B cell (primary cell): ENCODE data around the gene LRTM2. TPM values are rescaled to one million over a fixed set of nuclear protein-coding genes. Genes with fewer than 3 reads are reported as not detected.

ENCODE experiments used
- ATAC-seq: fragments of 200-7000 bp; cut with Tn5 transposase; one replicate; pipeline ENCODE4 v1.10.0; 2021; ENCODE audit warnings: low read depth, mild to moderate bottlenecking, moderate number of reproducible peaks, moderate library complexity
- CTCF ChIA-PET: fragments of 350-600 bp; sonication (Branson Sonifier 250); formaldehyde crosslinking; loops from one replicate; lab custom pipeline; 2021; ENCODE audit warnings: antibody characterized with exemption, inconsistent platforms; lab: Charles Lee
- POLR2A ChIA-PET: fragments of 350-600 bp; sonication (Branson Sonifier 250); formaldehyde crosslinking; loops from one replicate; lab custom pipeline; 2021; ENCODE audit warnings: antibody characterized with exemption; lab: Charles Lee
- DNase-seq: peaks from one replicate; pipeline ENCODE4 v3.0.0; 2013
- H2AFZ ChIP-seq: 2 replicates; pipeline ENCODE4 v1.6.1; 2012; ENCODE audit warnings: mild to moderate bottlenecking, low read depth, low read length; ENCODE audit not compliant: insufficient read depth, poor library complexity, severe bottlenecking
- H3K27ac ChIP-seq, 2 donors: 1 replicate in 1 of 2; 2 replicates in 1 of 2; pipeline ENCODE4 v1.5.1; 2012 to 2013; ENCODE audit warnings: low read length in 2 of 2, mild to moderate bottlenecking in 2 of 2, moderate library complexity in 1 of 2
- H3K27me3 ChIP-seq, 4 experiments: fragments of 200-600 bp in 1 of 4; sonication (generic) in 1 of 4; replicated peaks in 1 of 4; 1 replicate in 2 of 4; 2 replicates in 2 of 4; pipeline versions ENCODE4 v1.6.1 to v1.7.0; 2013 to 2016; ENCODE audit warnings: low read length in 3 of 4, mild to moderate bottlenecking in 2 of 4, mixed read lengths in 1 of 4, moderate library complexity in 1 of 4; ENCODE audit not compliant: insufficient read depth in 4 of 4, control insufficient read depth in 3 of 4; ENCODE audit errors: control extremely low read depth in 1 of 4
- H3K36me3 ChIP-seq, 2 experiments: replicated peaks in 1 of 2; 1 replicate in 1 of 2; 2 replicates in 1 of 2; pipeline versions ENCODE4 v1.6.1 to v1.7.1; 2013; ENCODE audit warnings: low read length in 1 of 2; ENCODE audit not compliant: insufficient read depth in 2 of 2, control insufficient read depth in 1 of 2; ENCODE audit errors: control extremely low read depth in 1 of 2, extremely low read depth in 1 of 2
- H3K4me1 ChIP-seq, 2 donors: fragments of 200-600 bp in 1 of 2; sonication (generic) in 1 of 2; 1 replicate in 1 of 2; 2 replicates in 1 of 2; pipeline versions ENCODE4 v1.5.1 to v1.6.1; 2013 to 2017; ENCODE audit warnings: low read length in 2 of 2; ENCODE audit not compliant: control insufficient read depth in 2 of 2, insufficient read depth in 2 of 2
- H3K4me2 ChIP-seq: replicated peaks from 2 replicates; pipeline ENCODE3; 2012; ENCODE audit warnings: mild to moderate bottlenecking, low read depth, low read length; ENCODE audit not compliant: poor library complexity, severe bottlenecking
- H3K4me3 ChIP-seq, 5 experiments: fragments of 200-600 bp in 1 of 5; sonication (generic) in 1 of 5; 1 replicate in 3 of 5; 2 replicates in 2 of 5; pipeline versions ENCODE4 v1.5.1 to v1.7.0; 2011 to 2016; ENCODE audit warnings: low read length in 4 of 5, mild to moderate bottlenecking in 4 of 5, low read depth in 2 of 5, control low read depth in 1 of 5, moderate library complexity in 1 of 5; ENCODE audit not compliant: insufficient read depth in 1 of 5; ENCODE audit errors: control extremely low read depth in 1 of 5, extremely low read depth in 1 of 5
- H3K79me2 ChIP-seq: fragments of 200-600 bp; sonication (generic); one replicate; pipeline ENCODE4 v1.6.0; 2016; ENCODE audit warnings: low read length; ENCODE audit not compliant: control insufficient read depth, insufficient read depth
- H3K9ac ChIP-seq: fragments of 200-600 bp; sonication (generic); 2 replicates; pipeline ENCODE4 v1.6.1; 2017; ENCODE audit warnings: mild to moderate bottlenecking, low read length, moderate library complexity
- H3K9me3 ChIP-seq, 3 donors: one replicate each; pipeline versions ENCODE4 v1.6.1 to v1.7.1; 2013; ENCODE audit warnings: low read length in 2 of 3; ENCODE audit not compliant: control insufficient read depth in 2 of 3, insufficient read depth in 1 of 3; ENCODE audit errors: control extremely low read depth in 1 of 3
- H4K20me1 ChIP-seq: 2 replicates; pipeline ENCODE4 v1.6.0; 2012; ENCODE audit warnings: mild to moderate bottlenecking, low read length; ENCODE audit not compliant: insufficient read depth, control insufficient read depth, poor library complexity, severe bottlenecking
- H3K27ac Mint-ChIP-seq: one replicate; pipeline ENCODE4 v1.8.0; 2021; ENCODE audit warnings: mixed read lengths
- H3K27me3 Mint-ChIP-seq: one replicate; pipeline ENCODE4 v1.8.0; 2021; ENCODE audit warnings: mixed read lengths
- H3K4me1 Mint-ChIP-seq: one replicate; pipeline ENCODE4 v1.8.0; 2021; ENCODE audit warnings: mixed read lengths
- H3K4me3 Mint-ChIP-seq: one replicate; pipeline ENCODE4 v1.8.0; 2021; ENCODE audit warnings: mixed read lengths
- H3K9me3 Mint-ChIP-seq: one replicate; pipeline ENCODE4 v1.8.0; 2022; ENCODE audit warnings: mixed read lengths; ENCODE audit not compliant: insufficient read depth
- CTCF ChIP-seq: fragments of 200-600 bp; IDR thresholded peaks from one replicate; pipeline ENCODE4 v1.8.0; 2022; ENCODE audit warnings: antibody characterized with exemption, mild to moderate bottlenecking
- EZH2 ChIP-seq: IDR thresholded peaks from 2 replicates; pipeline ENCODE4 v1.6.1; 2012; ENCODE audit warnings: borderline replicate concordance, low read depth, mild to moderate bottlenecking, moderate library complexity, low read length; ENCODE audit not compliant: insufficient read depth, poor library complexity, severe bottlenecking
- WGBS: methylation state at CpG from one replicate; pipeline ENCODE4 v1.1.5; 2013; ENCODE audit warnings: missing lambda C conversion rate; ENCODE audit not compliant: insufficient coverage; 5-methylcytosine and 5-hydroxymethylcytosine counted together
- intact Hi-C: fragments of 100-400 bp; cut with micrococcal nuclease; formaldehyde crosslinking; loops from one replicate; pipeline ENCODE4 v1.10.0; 2022
- polyA plus RNA-seq: library from polyadenylated mRNA; depleted of rRNA; stranded (reverse); fragments of >200 nt; gene quantifications from 2 replicates; pipeline ENCODE4 v1.2.3, GENCODE V29; 2012
- total RNA-seq, 2 donors: library from RNA; stranded (reverse); fragments of 120-200 nt in 1 of 2; gene quantifications; 1 replicate in 1 of 2; 2 replicates in 1 of 2; pipeline versions ENCODE4 v1.2.3 to v1.2.4, GENCODE V29; 2013 to 2022

LRTM2 gene
- total and polyA plus RNA-seq, 2 donors (not counting 1 experiment from before 2014, with no cell fraction given), result not detected

- H3K9me3 ChIP-seq, result peaks cover 0 to 8% (median 0%) of the 10 kb centered on the region in 3 donors
- H3K4me1 Mint-ChIP-seq, result no peaks in the 10 kb centered on the region
- no peak overlapping the region for H2AFZ ChIP-seq
- intact Hi-C loops, result no loop called here
- no peaks in the 10 kb centered on the region for H3K79me2 ChIP-seq
- H3K27me3 Mint-ChIP-seq, result peaks cover 46% of the 10 kb centered on the region
- no peaks in the 10 kb centered on the region for H3K36me3 ChIP-seq
- WGBS, result 86% methylated on average over 11 of the region's 17 CpGs
- H3K9me3 Mint-ChIP-seq, result no peaks in the 10 kb centered on the region
- ChIA-PET CTCF (no interaction called here), POLR2A (no interaction called here)
- no peaks in the 10 kb centered on the region for H4K20me1 ChIP-seq
- no peaks in the 10 kb centered on the region for H3K4me1 ChIP-seq
- no peak for TF ChIP-seq EZH2
- no peak for TF ChIP-seq CTCF
- H3K27ac Mint-ChIP-seq, result no peak overlapping the region
- ATAC-seq (no peak), DNase-seq (no peak)
- no peak overlapping the region for H3K27ac ChIP-seq
- peaks cover 0 to 21% (median 3%) of the 10 kb centered on the region in 4 experiments for H3K27me3 ChIP-seq
- no peak overlapping the region for H3K9ac ChIP-seq
- H3K4me3 ChIP-seq, result no peak overlapping the region
- no peak overlapping the region for H3K4me3 Mint-ChIP-seq
- no peak overlapping the region for H3K4me2 ChIP-seq
Observed at GRCh38 chr12:1832801-1833595, 12.6 kb downstream of the LRTM2 start.

DNA sequence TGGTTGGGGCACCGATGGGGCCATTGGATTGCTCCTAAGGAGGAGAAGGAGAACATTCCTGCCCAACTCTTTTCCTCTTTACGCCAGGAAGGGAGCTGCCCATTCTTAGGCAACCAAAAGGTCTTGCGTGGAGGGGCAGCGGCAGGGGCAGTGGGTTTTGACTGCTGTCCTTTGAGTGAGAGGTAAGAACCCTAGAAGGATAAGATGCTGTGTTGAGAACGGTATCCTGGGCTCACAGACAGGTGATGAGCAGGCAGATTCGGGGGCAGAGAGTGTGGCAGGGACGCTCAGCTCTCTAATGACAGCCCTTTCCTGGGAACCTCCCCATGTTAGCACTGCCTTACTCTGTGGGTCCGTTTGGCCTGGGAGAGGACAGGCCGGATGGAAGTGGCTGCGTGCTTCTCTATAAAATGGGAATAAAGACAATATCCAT, 13.2 kb downstream of the LRTM2 start:
- no peaks in the 10 kb centered on the region for H3K36me3 ChIP-seq
- H3K4me3 ChIP-seq, result no peak overlapping the region
- DNase-seq (no peak), ATAC-seq (no peak)
- WGBS, result 89% methylated on average over 8 of the region's 10 CpGs
- peaks cover 0 to 8% (median 0%) of the 10 kb centered on the region in 3 donors for H3K9me3 ChIP-seq
- peaks cover 0 to 21% (median 3%) of the 10 kb centered on the region in 4 experiments for H3K27me3 ChIP-seq
- intact Hi-C loops, result no loop called here
- H3K27ac ChIP-seq, result no peak overlapping the region
- H3K4me3 Mint-ChIP-seq, result no peak overlapping the region
- peaks cover 44% of the 10 kb centered on the region for H3K27me3 Mint-ChIP-seq
- H3K79me2 ChIP-seq, result no peaks in the 10 kb centered on the region
- no peak overlapping the region for H3K27ac Mint-ChIP-seq
- H3K4me1 Mint-ChIP-seq, result no peaks in the 10 kb centered on the region
- no peaks in the 10 kb centered on the region for H3K9me3 Mint-ChIP-seq
- no peak overlapping the region for H2AFZ ChIP-seq
- H3K4me2 ChIP-seq, result no peak overlapping the region
- TF ChIP-seq CTCF, result no peak
- TF ChIP-seq EZH2, result no peak
- ChIA-PET POLR2A (no interaction called here), CTCF (interaction anchor here (0.6 kb wide), 1 partner anchor 1050 kb away, joined by 3 read pairs; no protein-coding TSS in a partner anchor)
- H4K20me1 ChIP-seq, result no peaks in the 10 kb centered on the region
- no peaks in the 10 kb centered on the region for H3K4me1 ChIP-seq
- H3K9ac ChIP-seq, result no peak overlapping the region
